Stimulated activated CD4-positive, alpha-beta T cell treated with anti-CD3 and anti-CD28 coated beads, Interleukin-2, amount 100 ng/mL, for 48 hours (primary cell): ENCODE measurements around the gene SRSF5.
"Not testable (repeated sequence)": the region's sequence is repeated elsewhere in the genome, so short reads cannot be mapped to it uniquely, and the experiment has no call there.

ENCODE experiments used
- DNase-seq, 2 donors: peaks; one replicate each; pipeline ENCODE4 v3.0.0-alpha.2; 2020

The SRSF5 gene

DNA sequence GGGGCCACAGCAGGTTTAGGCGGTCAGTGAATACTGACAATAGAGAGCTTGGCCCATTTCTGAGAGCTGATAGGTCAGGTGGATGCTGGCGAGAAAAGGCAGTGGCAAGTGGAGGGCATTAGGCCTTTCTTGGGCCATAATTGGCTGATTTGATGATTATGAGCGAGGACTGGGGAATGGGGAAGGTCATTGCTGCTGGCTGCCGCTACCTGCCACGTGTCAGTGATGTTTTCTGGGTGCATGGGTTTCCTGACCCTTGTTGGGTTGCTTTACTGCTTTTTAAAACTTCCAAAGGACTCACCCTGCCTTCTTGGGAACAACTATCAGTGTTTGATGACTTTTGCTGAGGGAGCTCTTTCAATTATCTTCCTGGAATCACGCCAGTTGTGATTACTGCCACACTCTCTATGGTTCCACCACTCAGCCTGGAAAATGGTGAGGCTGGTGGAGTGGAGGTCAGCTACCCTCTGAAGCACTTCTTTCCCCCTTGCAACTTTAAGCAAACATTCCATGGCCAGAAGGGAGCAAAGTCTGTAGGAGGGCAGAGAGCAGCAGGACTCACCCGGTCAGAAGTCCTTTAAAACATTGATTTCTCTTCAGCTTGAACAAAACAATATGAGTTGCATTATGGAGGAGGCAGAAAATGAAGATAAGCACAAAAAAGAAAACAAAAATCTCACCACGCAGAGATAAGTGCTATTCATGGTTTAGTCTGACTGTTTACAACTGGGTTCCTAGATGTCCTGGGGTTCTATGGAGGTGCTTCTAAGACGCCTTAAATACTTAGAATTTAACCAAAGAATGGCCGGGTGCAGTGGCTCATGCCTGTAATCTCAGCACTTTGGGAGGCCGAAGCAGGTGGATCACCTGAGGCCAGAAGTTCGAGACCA lies 42.2 kb downstream of the SRSF5 start:
- no peak for DNase-seq

DNA sequence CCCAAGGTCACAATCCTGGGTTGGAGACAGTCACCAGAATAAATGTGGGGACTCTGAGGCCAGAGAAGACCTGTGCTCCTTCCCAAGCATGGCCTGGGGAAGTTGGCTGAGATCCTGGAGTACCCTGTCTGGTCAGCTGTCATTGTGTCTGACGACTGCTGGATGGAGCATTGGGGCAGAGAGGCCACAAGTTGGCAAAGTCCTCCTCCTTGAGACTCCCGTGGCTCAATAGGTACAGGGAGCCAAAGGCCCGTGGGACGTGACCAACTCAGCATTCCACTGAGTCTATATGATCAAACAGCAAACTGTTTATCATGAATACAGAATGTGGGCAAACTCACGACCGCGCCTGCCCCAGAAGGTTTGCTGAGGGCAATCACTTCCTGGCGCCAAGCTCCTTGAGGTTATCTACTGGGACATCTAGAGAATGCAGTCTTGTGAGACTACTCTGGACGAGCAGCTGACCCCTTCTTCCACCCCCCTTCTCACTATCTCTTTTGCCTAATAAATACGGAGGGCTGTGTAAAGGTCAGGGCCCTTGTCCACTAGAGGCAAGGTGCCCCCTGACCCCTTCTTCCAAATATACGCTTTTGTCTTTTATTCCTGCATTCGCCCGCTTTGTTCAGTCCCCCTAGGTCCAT lies 44.4 kb downstream of the SRSF5 start:
- DNase-seq = no peak

DNA sequence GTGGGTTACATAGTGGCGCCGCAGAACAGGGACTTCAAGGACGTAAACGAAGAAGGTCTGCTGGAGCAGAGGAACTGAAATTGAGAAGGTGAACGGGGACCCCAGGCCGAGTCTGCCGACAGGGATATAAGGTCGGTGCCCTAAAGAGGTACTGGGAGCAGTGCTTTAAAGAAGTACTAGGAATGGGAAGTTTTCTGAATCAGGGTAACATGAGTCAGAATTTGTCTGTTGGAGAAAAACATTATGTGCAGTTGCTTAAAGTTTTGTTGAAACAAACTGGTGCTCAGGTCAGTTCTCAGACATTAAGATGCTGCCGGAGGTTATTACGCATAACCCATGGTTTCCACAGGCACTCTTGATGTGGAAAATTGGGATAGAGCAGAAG lies 44.9 kb downstream of the SRSF5 start:
- DNase-seq = no peak

DNA sequence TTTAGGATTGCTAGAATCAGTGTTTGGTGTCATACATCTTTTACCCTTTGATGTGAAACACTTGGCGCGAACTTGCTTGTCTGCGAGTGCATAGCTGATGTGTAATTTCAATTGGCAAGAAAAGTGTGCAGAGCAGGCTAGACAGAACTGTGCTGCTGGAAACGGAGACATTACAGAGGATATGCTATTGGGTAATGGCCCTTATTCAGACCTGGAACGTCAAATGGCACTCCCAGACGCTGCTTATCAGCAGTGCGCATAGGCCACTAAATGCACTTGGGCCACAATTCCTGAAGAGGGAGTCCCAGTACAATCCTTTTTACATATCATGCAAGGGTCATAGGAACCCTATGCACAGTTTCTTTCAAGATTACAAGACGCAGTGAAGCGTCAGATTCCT lies 45.8 kb downstream of the SRSF5 start:
- no peak for DNase-seq

DNA sequence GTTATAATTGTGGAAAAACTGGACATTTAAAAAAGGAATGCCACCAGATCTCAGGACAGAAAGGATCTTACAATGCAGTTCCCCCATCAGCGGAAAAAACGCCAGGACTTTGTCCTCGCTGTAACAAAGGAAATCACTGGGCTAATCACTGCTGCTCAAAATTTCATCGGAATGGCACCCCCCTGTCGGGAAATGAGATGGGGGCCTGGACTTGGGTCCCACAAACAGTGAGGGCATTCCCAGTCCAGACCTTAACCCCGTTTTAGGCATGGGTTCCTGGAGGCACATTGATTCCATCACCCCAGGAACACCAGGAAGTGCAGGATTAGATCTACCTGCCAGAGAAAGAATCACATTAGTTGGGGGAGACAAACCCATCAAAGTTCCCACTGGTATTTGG lies 46.4 kb downstream of the SRSF5 start:
- DNase-seq = not testable (repeated sequence)

DNA sequence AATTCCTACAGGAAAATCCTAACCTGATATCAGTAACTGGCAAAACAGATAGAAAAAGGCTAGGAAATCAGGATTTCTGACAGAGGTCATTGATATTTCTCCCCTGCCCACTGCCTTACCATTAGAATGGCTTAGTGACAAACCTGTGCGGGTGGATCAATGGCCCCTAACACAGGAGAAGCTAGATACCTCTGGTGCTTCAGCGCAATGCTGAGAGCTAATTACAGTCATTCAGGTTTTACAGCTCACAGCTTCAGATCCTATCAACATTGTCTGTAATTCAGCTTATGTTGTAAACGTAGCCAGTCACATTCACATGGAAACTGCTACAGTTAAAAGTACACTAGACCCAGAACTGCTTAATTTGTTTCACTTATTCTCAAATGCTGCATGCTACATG lies 47.5 kb downstream of the SRSF5 start:
- no peak for DNase-seq

DNA sequence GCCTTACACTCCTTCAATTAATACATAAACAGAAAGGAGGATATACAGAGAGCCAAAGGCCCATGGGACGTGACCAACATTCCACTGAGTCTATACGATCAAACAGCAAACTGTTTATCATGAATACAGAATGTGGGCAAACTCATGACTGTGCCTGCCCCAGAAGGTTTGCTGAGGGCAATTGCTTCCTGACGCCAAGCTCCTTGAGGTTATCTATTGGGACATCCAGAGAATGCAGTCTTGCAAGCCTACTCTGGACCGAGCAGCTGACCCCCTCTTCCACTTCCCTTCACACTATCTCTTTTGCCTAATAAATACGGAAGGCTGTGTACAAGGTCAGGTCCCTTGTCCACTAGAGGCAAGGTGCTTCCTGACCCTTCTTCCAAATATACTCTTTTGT lies 48.6 kb downstream of the SRSF5 start:
- no peak for DNase-seq

DNA sequence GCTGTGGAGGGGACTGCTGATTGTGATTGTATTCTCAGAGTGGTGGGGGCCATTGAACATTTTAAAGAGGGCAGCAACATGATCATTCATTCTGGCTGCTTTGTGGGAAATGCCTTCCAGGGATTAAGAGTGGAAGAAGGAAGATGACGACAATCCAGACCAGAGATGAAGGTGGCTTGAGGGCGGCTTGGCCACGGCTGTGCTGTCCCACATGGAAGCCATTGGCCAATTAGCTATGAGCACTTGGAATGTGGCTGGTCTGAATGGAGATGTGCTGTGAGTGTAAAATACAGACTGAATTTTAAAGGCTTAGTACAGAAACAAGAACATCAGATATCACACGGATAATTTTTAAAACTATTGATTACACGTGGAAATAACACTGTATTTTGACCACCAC lies 49.3 kb downstream of the SRSF5 start:
- no peak for DNase-seq

DNA sequence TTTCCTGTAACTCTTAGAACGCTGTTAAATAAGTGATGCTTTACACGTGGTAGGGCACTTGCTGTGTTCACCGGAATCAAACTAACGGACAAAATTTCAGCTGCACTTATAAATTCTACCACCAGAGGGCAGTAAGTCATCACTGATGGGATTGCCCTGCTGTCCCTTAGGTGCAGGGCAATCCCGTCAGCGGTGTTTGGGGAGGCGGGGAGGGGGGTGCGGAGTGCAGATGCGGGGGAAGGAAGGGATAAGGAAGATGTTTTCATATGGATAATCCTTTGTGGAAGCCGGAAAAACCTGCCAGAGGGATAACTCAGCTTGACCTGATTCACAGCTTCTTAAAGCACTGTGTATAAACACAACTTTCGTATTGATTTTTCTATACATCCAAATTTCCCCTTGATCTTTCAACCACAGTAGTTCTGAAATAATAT lies 51.8 kb downstream of the SRSF5 start:
- peak; percentile 66 to 79 for DNase-seq

DNA sequence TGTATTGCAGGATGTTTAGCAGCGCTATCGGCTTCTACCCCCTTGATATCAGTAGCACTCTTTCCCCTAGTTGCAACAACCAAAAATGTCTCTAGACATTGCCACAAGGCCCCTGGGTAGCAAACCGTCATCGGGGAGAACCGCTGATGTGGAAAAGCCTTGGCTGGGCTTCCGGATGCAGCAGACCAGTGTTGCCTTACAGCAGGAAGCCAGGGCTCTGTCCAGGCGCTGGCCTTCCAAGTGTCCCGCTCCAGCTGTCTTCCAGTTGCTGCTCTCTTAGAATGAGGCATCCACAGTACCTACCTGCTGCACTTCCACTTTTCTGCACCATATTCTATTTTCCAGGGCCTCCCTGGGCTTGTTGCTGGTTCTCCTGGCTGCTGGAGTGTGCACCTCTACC lies 52.7 kb downstream of the SRSF5 start:
- DNase-seq = no peak

DNA sequence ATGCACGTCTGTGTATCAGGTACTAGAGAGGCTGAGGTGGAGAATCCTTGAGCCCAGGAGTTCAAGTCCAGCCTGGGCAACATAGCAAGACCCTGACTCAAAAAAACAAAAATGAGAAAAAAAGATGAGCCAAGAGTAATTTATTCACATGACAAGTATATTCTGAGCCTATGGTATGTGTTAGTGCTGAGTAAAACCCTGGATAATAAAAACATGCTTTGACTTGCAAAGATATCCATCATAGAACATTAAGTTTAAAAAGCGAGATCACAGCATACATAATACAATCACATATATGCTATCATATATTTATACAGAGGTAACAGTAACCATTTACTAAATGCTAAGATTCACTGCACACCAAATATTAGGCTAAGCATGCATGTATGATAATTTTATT lies 54.0 kb downstream of the SRSF5 start:
- DNase-seq = no peak
